CD8-positive, alpha-beta memory T cell (primary cell): ENCODE data around the gene AMY2B. TPM values are rescaled to one million over a fixed set of nuclear protein-coding genes. Genes with fewer than 3 reads are reported as not detected.
"Not testable (repeated sequence)": the region's sequence is repeated elsewhere in the genome, so short reads cannot be mapped to it uniquely, and the experiment has no call there.

ENCODE experiments used
- CTCF ChIA-PET: fragments of 350-600 bp; sonication (Branson Sonifier 250); formaldehyde crosslinking; loops from one replicate; lab custom pipeline; 2021; ENCODE audit warnings: antibody characterized with exemption; lab: Charles Lee
- POLR2A ChIA-PET: fragments of 350-600 bp; sonication (Branson Sonifier 250); formaldehyde crosslinking; loops from one replicate; lab custom pipeline; 2021; ENCODE audit warnings: antibody characterized with exemption; lab: Charles Lee
- DNase-seq, 5 donors: peaks; one replicate each; pipeline versions ENCODE4 v3.0.0 to v3.0.0-alpha.2; 2020 to 2022; ENCODE audit warnings: mixed read lengths in 1 of 5
- H3K27ac ChIP-seq: one replicate; pipeline ENCODE4 v1.7.0; 2013; ENCODE audit warnings: low read depth, mild to moderate bottlenecking, low read length, moderate library complexity
- H3K27me3 ChIP-seq: 2 replicates; pipeline ENCODE4 v1.7.0; 2013; ENCODE audit warnings: low read length, mild to moderate bottlenecking; ENCODE audit not compliant: insufficient read depth, poor library complexity, severe bottlenecking
- H3K36me3 ChIP-seq: 2 replicates; pipeline ENCODE4 v1.7.0; 2013; ENCODE audit warnings: mild to moderate bottlenecking, low read length, moderate library complexity; ENCODE audit not compliant: insufficient read depth
- H3K4me1 ChIP-seq: 2 replicates; pipeline ENCODE4 v1.7.0; 2013; ENCODE audit warnings: mild to moderate bottlenecking, low read length, moderate library complexity; ENCODE audit not compliant: insufficient read depth
- H3K4me3 ChIP-seq: 2 replicates; pipeline ENCODE4 v1.7.0; 2013; ENCODE audit warnings: mild to moderate bottlenecking, low read length
- H3K9me3 ChIP-seq: 2 replicates; pipeline ENCODE4 v1.7.0; 2013; ENCODE audit warnings: mild to moderate bottlenecking, low read length
- H3K27ac Mint-ChIP-seq, 8 donors: one replicate each; pipeline ENCODE4 v1.8.0; 2020 to 2021; ENCODE audit warnings: mixed read lengths in 8 of 8, mild to moderate bottlenecking in 6 of 8, inconsistent platforms in 3 of 8, moderate library complexity in 3 of 8
- H3K27me3 Mint-ChIP-seq, 2 donors: one replicate each; pipeline ENCODE4 v1.8.0; 2020 to 2021; ENCODE audit warnings: mixed read lengths in 2 of 2, mild to moderate bottlenecking in 1 of 2, moderate library complexity in 1 of 2
- H3K36me3 Mint-ChIP-seq, 3 donors: one replicate each; pipeline ENCODE4 v1.8.0; 2020 to 2021; ENCODE audit warnings: mixed read lengths in 3 of 3, inconsistent platforms in 1 of 3, mild to moderate bottlenecking in 1 of 3
- H3K4me1 Mint-ChIP-seq, 3 donors: one replicate each; pipeline ENCODE4 v1.8.0; 2020 to 2021; ENCODE audit warnings: mixed read lengths in 3 of 3, inconsistent platforms in 1 of 3, mild to moderate bottlenecking in 1 of 3
- H3K4me3 Mint-ChIP-seq, 7 donors: one replicate each; pipeline ENCODE4 v1.8.0; 2020 to 2021; ENCODE audit warnings: mixed read lengths in 7 of 7, mild to moderate bottlenecking in 6 of 7, moderate library complexity in 4 of 7, inconsistent platforms in 2 of 7
- H3K9me3 Mint-ChIP-seq, 5 donors: one replicate each; pipeline ENCODE4 v1.8.0; 2020 to 2022; ENCODE audit warnings: mixed read lengths in 5 of 5, mild to moderate bottlenecking in 3 of 5, moderate library complexity in 2 of 5, inconsistent platforms in 1 of 5
- polyA plus RNA-seq: library from polyadenylated mRNA; unstranded; fragments of 300-500 nt; fragmentation: Illumina TruSeq; gene quantifications from one replicate; pipeline ENCODE4 v1.2.3, GENCODE V29; 2021
- total RNA-seq, 2 experiments: library from RNA; stranded (reverse); gene quantifications; one replicate each; pipeline ENCODE4 v1.2.3, GENCODE V29; 2021

AMY2B gene
- total and polyA plus RNA-seq, 3 experiments from 2014 or later: 1.1 to 8.4 (median 6.5) TPM

GRCh38 chr1:103541431-103541830, 30.0 kb upstream of the AMY2B start:
- no peaks in the 10 kb centered on the region for H3K9me3 ChIP-seq
- ChIA-PET CTCF (no interaction called here), POLR2A (no interaction called here)
- H3K4me3 ChIP-seq: no peak overlapping the region
- H3K27me3 ChIP-seq: no peaks in the 10 kb centered on the region
- H3K36me3 ChIP-seq: peaks cover 64% of the 10 kb centered on the region
- no peaks in the 10 kb centered on the region for H3K4me1 ChIP-seq
- peak overlapping the region in 1 of 7 donors; percentile 40 for H3K4me3 Mint-ChIP-seq
- no peak overlapping the region for H3K27ac Mint-ChIP-seq
- H3K4me1 Mint-ChIP-seq: peaks cover 0 to 4% (median 3%) of the 10 kb centered on the region in 3 donors
- H3K9me3 Mint-ChIP-seq: no peaks in the 10 kb centered on the region
- no peak overlapping the region for H3K27ac ChIP-seq
- H3K27me3 Mint-ChIP-seq: no peaks in the 10 kb centered on the region
- no peak for DNase-seq
- peaks cover 15 to 79% (median 35%) of the 10 kb centered on the region in 3 donors for H3K36me3 Mint-ChIP-seq

- Mint-ChIP-seq H3K27me3 (no peaks in the 10 kb centered on the region), H3K4me3 (no peak overlapping the region), H3K4me1 (peaks cover 0 to 4% (median 0%) of the 10 kb centered on the region in 3 donors), H3K9me3 (no peaks in the 10 kb centered on the region), H3K27ac (peak overlapping the region in 1 of 8 donors; percentile 3), H3K36me3 (peaks cover 16 to 80% (median 38%) of the 10 kb centered on the region in 3 donors)
- Histone ChIP-seq H3K4me1 (no peaks in the 10 kb centered on the region), H3K27ac (no peak overlapping the region), H3K36me3 (peaks cover 44% of the 10 kb centered on the region), H3K4me3 (no peak overlapping the region), H3K9me3 (no peaks in the 10 kb centered on the region), H3K27me3 (no peaks in the 10 kb centered on the region)
- ChIA-PET POLR2A (no interaction called here), CTCF (no interaction called here)
- no peak for DNase-seq
These were observed 24.9 kb upstream of the AMY2B start for GRCh38 chr1:103546496-103546895.

GRCh38 chr1:103547840-103548239, 23.5 kb upstream of the AMY2B start:
- no peaks in the 10 kb centered on the region for H3K27me3 Mint-ChIP-seq
- CTCF ChIA-PET: no interaction called here
- Histone ChIP-seq H3K36me3 (peaks cover 49% of the 10 kb centered on the region), H3K27ac (no peak overlapping the region), H3K9me3 (no peaks in the 10 kb centered on the region), H3K27me3 (no peaks in the 10 kb centered on the region), H3K4me3 (no peak overlapping the region), H3K4me1 (no peaks in the 10 kb centered on the region)
- H3K27ac Mint-ChIP-seq: no peak overlapping the region
- H3K36me3 Mint-ChIP-seq: peaks cover 13 to 80% (median 37%) of the 10 kb centered on the region in 3 donors
- no peak for DNase-seq
- H3K4me3 Mint-ChIP-seq: no peak overlapping the region
- no peaks in the 10 kb centered on the region for H3K9me3 Mint-ChIP-seq
- H3K4me1 Mint-ChIP-seq: peaks cover 0 to 2% (median 0%) of the 10 kb centered on the region in 3 donors
- POLR2A ChIA-PET: no interaction called here

GRCh38 chr1:103560427-103560826, 11.0 kb upstream of the AMY2B start:
- Histone ChIP-seq H3K9me3 (no peaks in the 10 kb centered on the region), H3K36me3 (no peaks in the 10 kb centered on the region), H3K27me3 (no peaks in the 10 kb centered on the region), H3K27ac (no peak overlapping the region), H3K4me3 (no peak overlapping the region), H3K4me1 (no peaks in the 10 kb centered on the region)
- Mint-ChIP-seq H3K9me3 (no peaks in the 10 kb centered on the region), H3K4me3 (no peak overlapping the region), H3K27ac (no peak overlapping the region), H3K4me1 (peaks cover 0 to 2% (median 0%) of the 10 kb centered on the region in 3 donors), H3K36me3 (peaks cover 0 to 16% (median 11%) of the 10 kb centered on the region in 3 donors), H3K27me3 (no peaks in the 10 kb centered on the region)
- POLR2A ChIA-PET: no interaction called here
- CTCF ChIA-PET: no interaction called here
- no peak for DNase-seq

GRCh38 chr1:103561124-103561523, 10.3 kb upstream of the AMY2B start:
- H3K27ac ChIP-seq, H3K4me3 ChIP-seq, H3K9me3 Mint-ChIP-seq, DNase-seq, H3K9me3 ChIP-seq, H3K4me1 ChIP-seq, H3K27ac Mint-ChIP-seq, H3K27me3 ChIP-seq, POLR2A ChIA-PET, H3K4me3 Mint-ChIP-seq, CTCF ChIA-PET, H3K4me1 Mint-ChIP-seq, H3K27me3 Mint-ChIP-seq, H3K36me3 Mint-ChIP-seq, H3K36me3 ChIP-seq: not testable (repeated sequence)

- H3K27ac Mint-ChIP-seq: peak overlapping the region in 2 of 8 donors; percentile 30 to 37
- H3K36me3 Mint-ChIP-seq: peaks cover 0 to 6% (median 6%) of the 10 kb centered on the region in 3 donors
- no peak for DNase-seq
- H3K9me3 Mint-ChIP-seq: no peaks in the 10 kb centered on the region
- Histone ChIP-seq H3K27ac (no peak overlapping the region), H3K9me3 (no peaks in the 10 kb centered on the region), H3K4me3 (no peak overlapping the region), H3K36me3 (no peaks in the 10 kb centered on the region), H3K27me3 (no peaks in the 10 kb centered on the region), H3K4me1 (no peaks in the 10 kb centered on the region)
- H3K4me3 Mint-ChIP-seq: no peak overlapping the region
- H3K4me1 Mint-ChIP-seq: peaks cover 0 to 2% (median 0%) of the 10 kb centered on the region in 3 donors
- H3K27me3 Mint-ChIP-seq: no peaks in the 10 kb centered on the region
- ChIA-PET POLR2A (no interaction called here), CTCF (no interaction called here)
These were observed 9.6 kb upstream of the AMY2B start for GRCh38 chr1:103561643-103562395.

- Histone ChIP-seq H3K36me3 (no peaks in the 10 kb centered on the region), H3K4me1 (no peaks in the 10 kb centered on the region), H3K9me3 (no peaks in the 10 kb centered on the region), H3K27me3 (no peaks in the 10 kb centered on the region), H3K27ac (no peak overlapping the region), H3K4me3 (no peak overlapping the region)
- H3K27me3 Mint-ChIP-seq: no peaks in the 10 kb centered on the region
- no peak overlapping the region for H3K4me3 Mint-ChIP-seq
- no peak overlapping the region for H3K27ac Mint-ChIP-seq
- peaks cover 0 to 2% (median 0%) of the 10 kb centered on the region in 3 donors for H3K4me1 Mint-ChIP-seq
- ChIA-PET CTCF (no interaction called here), POLR2A (no interaction called here)
- no peaks in the 10 kb centered on the region for H3K9me3 Mint-ChIP-seq
- no peak for DNase-seq
- peaks cover 3 to 7% (median 6%) of the 10 kb centered on the region in 3 donors for H3K36me3 Mint-ChIP-seq
These were observed 8.3 kb upstream of the AMY2B start for GRCh38 chr1:103563056-103563455.

GRCh38 chr1:103569493-103569892, 1.9 kb upstream of the AMY2B start:
- Mint-ChIP-seq H3K27ac (no peak overlapping the region), H3K36me3 (peaks cover 19 to 36% (median 23%) of the 10 kb centered on the region in 3 donors), H3K27me3 (no peaks in the 10 kb centered on the region), H3K4me3 (no peak overlapping the region), H3K9me3 (no peaks in the 10 kb centered on the region), H3K4me1 (no peaks in the 10 kb centered on the region)
- no peak for DNase-seq
- Histone ChIP-seq H3K27me3 (no peaks in the 10 kb centered on the region), H3K4me3 (no peak overlapping the region), H3K4me1 (no peaks in the 10 kb centered on the region), H3K27ac (no peak overlapping the region), H3K9me3 (no peaks in the 10 kb centered on the region), H3K36me3 (no peaks in the 10 kb centered on the region)
- CTCF ChIA-PET: no interaction called here
- POLR2A ChIA-PET: no interaction called here
